ENCODE results near the gene IL17D.
"Not testable (repeated sequence)": the region's sequence is repeated elsewhere in the genome, so short reads cannot be mapped to it uniquely, and the experiment has no call there.

Gene IL17D

DNA sequence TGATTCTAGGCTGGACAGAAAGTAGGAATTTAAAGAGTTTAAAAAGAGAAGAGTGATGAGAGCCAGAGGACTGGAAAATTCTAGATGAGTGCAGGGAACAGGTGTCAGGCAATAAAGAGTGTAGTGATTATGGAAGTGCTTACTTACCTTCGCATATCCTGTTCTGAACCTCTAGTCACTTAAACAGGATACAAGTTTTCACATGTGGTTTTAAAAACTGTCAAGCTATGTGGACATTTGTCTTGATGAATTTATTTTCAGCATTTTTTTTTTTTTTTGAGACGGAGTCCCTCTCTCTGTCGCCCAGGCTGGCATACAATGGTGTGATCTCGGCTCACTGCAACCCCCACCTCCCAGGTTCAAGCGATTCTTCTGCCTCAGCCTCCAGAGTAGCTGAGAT is 34.3 kb upstream of the IL17D start:
- peak in 2 of 3 donors; percentile 35 to 54 for DNase-seq
- CTCF ChIA-PET: interaction anchor here (2.2 kb wide), 1 partner anchor 9 kb away, joined by 7 read pairs; no protein-coding TSS in a partner anchor
- 21% methylated on average over 4 of the region's 5 CpGs for WGBS (ENCODE audit: insufficient coverage)

GRCh38 chr13:20671789-20672188 is 31.7 kb upstream of the IL17D start:
- WGBS (ENCODE audit: insufficient coverage): 100% methylated on average over 1 of the region's 1 CpG
- ChIA-PET POLR2A (no interaction called here), CTCF (interaction anchor here (1.5 kb wide), 1 partner anchor 8 kb away, joined by 3 read pairs; no protein-coding TSS in a partner anchor)
- peaks cover 0 to 8% (median 2%) of the 10 kb centered on the region in 4 experiments for H3K36me3 ChIP-seq (ENCODE audit: control insufficient read depth in 4 of 4, insufficient read depth in 4 of 4, low read length in 3 of 4)
- DNase-seq: no peak
- peaks cover 3 to 28% (median 21%) of the 10 kb centered on the region in 4 experiments for H3K4me1 ChIP-seq (ENCODE audit: control extremely low read depth in 1 of 4, control insufficient read depth in 4 of 4, insufficient read depth in 4 of 4, low read length in 3 of 4)
- H3K27me3 ChIP-seq (replicated peaks in 2 of 5; ENCODE audit: control insufficient read depth in 4 of 5, insufficient read depth in 5 of 5, low read length in 4 of 5): no peaks in the 10 kb centered on the region
- no peak overlapping the region for H3K27ac ChIP-seq (ENCODE audit: insufficient read depth in 1 of 2, low read depth in 1 of 2, low read length in 2 of 2, poor library complexity in 1 of 2, severe bottlenecking in 2 of 2)
- no peaks in the 10 kb centered on the region for H3K9me3 ChIP-seq (ENCODE audit: control extremely low read depth in 1 of 5, control insufficient read depth in 4 of 5, insufficient read depth in 2 of 5, low read depth in 1 of 5, low read length in 4 of 5)
- no peak overlapping the region for H3K4me3 ChIP-seq (ENCODE audit: control insufficient read depth in 1 of 7, extremely low read depth in 1 of 7, insufficient read depth in 4 of 7, low read depth in 2 of 7, low read length in 6 of 7)

More for the DNA sequence above, 34.3 kb upstream of the IL17D start:
- H3K36me3 ChIP-seq (ENCODE audit: control insufficient read depth in 4 of 4, insufficient read depth in 4 of 4, low read length in 3 of 4): peaks cover 0 to 5% (median 0%) of the 10 kb centered on the region in 4 experiments
- no peaks in the 10 kb centered on the region for H3K27me3 ChIP-seq (replicated peaks in 2 of 5; ENCODE audit: control insufficient read depth in 4 of 5, insufficient read depth in 5 of 5, low read length in 4 of 5)
- H3K9me3 ChIP-seq (ENCODE audit: control extremely low read depth in 1 of 5, control insufficient read depth in 4 of 5, insufficient read depth in 2 of 5, low read depth in 1 of 5, low read length in 4 of 5): no peaks in the 10 kb centered on the region
- no peak overlapping the region for H3K4me3 ChIP-seq (ENCODE audit: control insufficient read depth in 1 of 7, extremely low read depth in 1 of 7, insufficient read depth in 4 of 7, low read depth in 2 of 7, low read length in 6 of 7)
- POLR2A ChIA-PET: no interaction called here
- H3K4me1 ChIP-seq (ENCODE audit: control extremely low read depth in 1 of 4, control insufficient read depth in 4 of 4, insufficient read depth in 4 of 4, low read length in 3 of 4): peaks cover 3 to 34% (median 21%) of the 10 kb centered on the region in 4 experiments
- H3K27ac ChIP-seq (ENCODE audit: insufficient read depth in 1 of 2, low read depth in 1 of 2, low read length in 2 of 2, poor library complexity in 1 of 2, severe bottlenecking in 2 of 2): no peak overlapping the region

GRCh38 chr13:20672772-20673171 is 30.7 kb upstream of the IL17D start:
- 89% methylated on average over 1 of the region's 2 CpGs for WGBS (ENCODE audit: insufficient coverage)
- H3K4me3 ChIP-seq (ENCODE audit: control insufficient read depth in 1 of 7, extremely low read depth in 1 of 7, insufficient read depth in 4 of 7, low read depth in 2 of 7, low read length in 6 of 7): no peak overlapping the region
- no peaks in the 10 kb centered on the region for H3K9me3 ChIP-seq (ENCODE audit: control extremely low read depth in 1 of 5, control insufficient read depth in 4 of 5, insufficient read depth in 2 of 5, low read depth in 1 of 5, low read length in 4 of 5)
- CTCF ChIA-PET: interaction anchor here (0.7 to 1.5 kb wide), 2 partner anchors 9 to 126 kb away, joined by 3 read pairs; no protein-coding TSS in a partner anchor
- H3K27ac ChIP-seq (ENCODE audit: insufficient read depth in 1 of 2, low read depth in 1 of 2, low read length in 2 of 2, poor library complexity in 1 of 2, severe bottlenecking in 2 of 2): no peak overlapping the region
- POLR2A ChIA-PET: no interaction called here
- peaks cover 0 to 8% (median 2%) of the 10 kb centered on the region in 4 experiments for H3K36me3 ChIP-seq (ENCODE audit: control insufficient read depth in 4 of 4, insufficient read depth in 4 of 4, low read length in 3 of 4)
- DNase-seq: no peak
- no peaks in the 10 kb centered on the region for H3K27me3 ChIP-seq (replicated peaks in 2 of 5; ENCODE audit: control insufficient read depth in 4 of 5, insufficient read depth in 5 of 5, low read length in 4 of 5)
- H3K4me1 ChIP-seq (ENCODE audit: control extremely low read depth in 1 of 4, control insufficient read depth in 4 of 4, insufficient read depth in 4 of 4, low read length in 3 of 4): peaks cover 0 to 19% (median 12%) of the 10 kb centered on the region in 4 experiments

DNA sequence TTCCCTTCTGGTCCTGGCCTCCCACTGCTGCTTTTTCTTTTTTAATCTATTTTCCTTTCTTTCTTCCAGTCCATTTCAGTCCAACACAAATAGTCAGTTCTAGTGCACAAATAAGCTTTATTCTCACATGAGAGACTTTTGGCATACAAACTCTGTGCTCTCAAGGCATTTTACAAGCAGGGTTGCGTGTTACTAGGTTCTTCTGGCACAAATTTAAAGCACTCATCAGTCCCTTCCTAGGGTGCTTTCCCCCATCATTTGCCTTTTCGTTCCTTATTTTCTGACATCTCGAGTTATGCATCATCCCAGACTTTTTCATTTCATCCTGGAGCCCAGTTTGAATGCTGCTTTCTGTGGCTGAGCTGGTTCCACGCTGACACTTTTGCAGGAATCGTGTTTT is 29.8 kb upstream of the IL17D start:
- no peaks in the 10 kb centered on the region for H3K27me3 ChIP-seq (replicated peaks in 2 of 5; ENCODE audit: control insufficient read depth in 4 of 5, insufficient read depth in 5 of 5, low read length in 4 of 5)
- peaks cover 0 to 8% (median 2%) of the 10 kb centered on the region in 4 experiments for H3K36me3 ChIP-seq (ENCODE audit: control insufficient read depth in 4 of 4, insufficient read depth in 4 of 4, low read length in 3 of 4)
- H3K9me3 ChIP-seq (ENCODE audit: control extremely low read depth in 1 of 5, control insufficient read depth in 4 of 5, insufficient read depth in 2 of 5, low read depth in 1 of 5, low read length in 4 of 5): no peaks in the 10 kb centered on the region
- H3K27ac ChIP-seq (ENCODE audit: insufficient read depth in 1 of 2, low read depth in 1 of 2, low read length in 2 of 2, poor library complexity in 1 of 2, severe bottlenecking in 2 of 2): no peak overlapping the region
- WGBS (ENCODE audit: insufficient coverage): 98% methylated on average over 4 of the region's 5 CpGs
- no peak overlapping the region for H3K4me3 ChIP-seq (ENCODE audit: control insufficient read depth in 1 of 7, extremely low read depth in 1 of 7, insufficient read depth in 4 of 7, low read depth in 2 of 7, low read length in 6 of 7)
- POLR2A ChIA-PET: no interaction called here
- CTCF ChIA-PET: no interaction called here
- no peak for DNase-seq
- peaks cover 0 to 11% (median 5%) of the 10 kb centered on the region in 4 experiments for H3K4me1 ChIP-seq (ENCODE audit: control extremely low read depth in 1 of 4, control insufficient read depth in 4 of 4, insufficient read depth in 4 of 4, low read length in 3 of 4)

- ChIA-PET CTCF (interaction anchor here (0.9 kb wide), 1 partner anchor 17 kb away, joined by 3 read pairs; no protein-coding TSS in a partner anchor), POLR2A (no interaction called here)
- H3K9me3 ChIP-seq (ENCODE audit: control extremely low read depth in 1 of 5, control insufficient read depth in 4 of 5, insufficient read depth in 2 of 5, low read depth in 1 of 5, low read length in 4 of 5): no peaks in the 10 kb centered on the region
- H3K4me3 ChIP-seq (ENCODE audit: control insufficient read depth in 1 of 7, extremely low read depth in 1 of 7, insufficient read depth in 4 of 7, low read depth in 2 of 7, low read length in 6 of 7): no peak overlapping the region
- peaks cover 0 to 8% (median 2%) of the 10 kb centered on the region in 4 experiments for H3K36me3 ChIP-seq (ENCODE audit: control insufficient read depth in 4 of 4, insufficient read depth in 4 of 4, low read length in 3 of 4)
- no peak for DNase-seq
- H3K27ac ChIP-seq (ENCODE audit: insufficient read depth in 1 of 2, low read depth in 1 of 2, low read length in 2 of 2, poor library complexity in 1 of 2, severe bottlenecking in 2 of 2): no peak overlapping the region
- no peaks in the 10 kb centered on the region for H3K27me3 ChIP-seq (replicated peaks in 2 of 5; ENCODE audit: control insufficient read depth in 4 of 5, insufficient read depth in 5 of 5, low read length in 4 of 5)
- 100% methylated on average over 1 of the region's 2 CpGs for WGBS (ENCODE audit: insufficient coverage)
- H3K4me1 ChIP-seq (ENCODE audit: control extremely low read depth in 1 of 4, control insufficient read depth in 4 of 4, insufficient read depth in 4 of 4, low read length in 3 of 4): no peaks in the 10 kb centered on the region
These were observed 27.3 kb upstream of the IL17D start for GRCh38 chr13:20676213-20676612.

DNA sequence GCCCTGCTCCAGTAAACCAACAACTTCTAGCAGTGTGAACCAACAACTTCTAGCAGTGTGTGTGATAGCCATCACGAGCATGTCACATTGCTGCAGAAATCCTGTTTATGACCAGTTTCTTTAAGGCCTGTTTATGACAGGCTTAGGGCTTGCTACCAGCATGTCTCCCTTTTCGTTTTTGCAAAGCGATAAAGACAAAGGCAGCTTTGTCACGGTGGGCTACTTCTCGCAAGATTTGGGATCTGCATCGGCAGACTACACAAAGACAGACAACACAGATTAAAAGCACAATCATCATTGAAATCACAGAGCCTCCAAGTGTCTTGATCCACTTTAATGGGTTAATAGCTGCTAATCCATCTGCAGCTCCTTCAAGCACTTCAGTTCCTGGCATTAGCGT is 24.9 kb upstream of the IL17D start:
- CTCF ChIA-PET: interaction anchor here (1.9 kb wide), 1 partner anchor 10 kb away, joined by 7 read pairs; no protein-coding TSS in a partner anchor
- H3K9me3 ChIP-seq (ENCODE audit: control extremely low read depth in 1 of 5, control insufficient read depth in 4 of 5, insufficient read depth in 2 of 5, low read depth in 1 of 5, low read length in 4 of 5); DNase-seq; H3K27me3 ChIP-seq (replicated peaks in 2 of 5; ENCODE audit: control insufficient read depth in 4 of 5, insufficient read depth in 5 of 5, low read length in 4 of 5); H3K4me1 ChIP-seq (ENCODE audit: control extremely low read depth in 1 of 4, control insufficient read depth in 4 of 4, insufficient read depth in 4 of 4, low read length in 3 of 4); H3K27ac ChIP-seq (ENCODE audit: insufficient read depth in 1 of 2, low read depth in 1 of 2, low read length in 2 of 2, poor library complexity in 1 of 2, severe bottlenecking in 2 of 2); H3K4me3 ChIP-seq (ENCODE audit: control insufficient read depth in 1 of 7, extremely low read depth in 1 of 7, insufficient read depth in 4 of 7, low read depth in 2 of 7, low read length in 6 of 7); H3K36me3 ChIP-seq (ENCODE audit: control insufficient read depth in 4 of 4, insufficient read depth in 4 of 4, low read length in 3 of 4): not testable (repeated sequence)
- 94% methylated on average over 5 of the region's 7 CpGs for WGBS (ENCODE audit: insufficient coverage)
- POLR2A ChIA-PET: interaction anchor here (0.7 kb wide), 1 partner anchor 155 kb away, joined by 3 read pairs; no protein-coding TSS in a partner anchor

DNA sequence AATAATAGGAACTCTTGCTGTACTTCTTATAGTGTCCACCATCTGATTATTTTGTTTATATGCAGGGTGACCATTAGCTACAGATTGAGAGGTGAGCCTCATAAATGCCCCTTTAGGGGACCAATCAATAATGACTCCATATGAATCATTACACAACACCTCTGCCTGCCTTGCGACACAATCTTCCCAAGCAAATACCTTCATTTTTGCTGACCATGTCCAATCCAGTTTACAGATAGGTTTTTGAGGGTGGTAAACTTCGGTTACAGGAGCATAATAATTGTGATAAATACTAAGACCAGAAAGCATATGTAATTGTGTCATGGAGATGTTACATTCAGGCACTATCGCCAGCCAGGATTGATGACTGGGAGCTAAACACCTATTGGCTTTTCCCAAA is 23.6 kb upstream of the IL17D start:
- Histone ChIP-seq H3K9me3 (ENCODE audit: control extremely low read depth in 1 of 5, control insufficient read depth in 4 of 5, insufficient read depth in 2 of 5, low read depth in 1 of 5, low read length in 4 of 5) (no peaks in the 10 kb centered on the region), H3K27me3 (replicated peaks in 2 of 5; ENCODE audit: control insufficient read depth in 4 of 5, insufficient read depth in 5 of 5, low read length in 4 of 5) (no peaks in the 10 kb centered on the region), H3K4me1 (ENCODE audit: control extremely low read depth in 1 of 4, control insufficient read depth in 4 of 4, insufficient read depth in 4 of 4, low read length in 3 of 4) (no peaks in the 10 kb centered on the region), H3K27ac (ENCODE audit: insufficient read depth in 1 of 2, low read depth in 1 of 2, low read length in 2 of 2, poor library complexity in 1 of 2, severe bottlenecking in 2 of 2) (no peak overlapping the region), H3K36me3 (ENCODE audit: control insufficient read depth in 4 of 4, insufficient read depth in 4 of 4, low read length in 3 of 4) (peaks cover 0 to 3% (median 1%) of the 10 kb centered on the region in 4 experiments), H3K4me3 (ENCODE audit: control insufficient read depth in 1 of 7, extremely low read depth in 1 of 7, insufficient read depth in 4 of 7, low read depth in 2 of 7, low read length in 6 of 7) (no peak overlapping the region)
- 100% methylated on average over 1 of the region's 3 CpGs for WGBS (ENCODE audit: insufficient coverage)
- POLR2A ChIA-PET: interaction anchor here (0.6 kb wide), 1 partner anchor 12 kb away, joined by 3 read pairs; no protein-coding TSS in a partner anchor
- DNase-seq: no peak
- CTCF ChIA-PET: no interaction called here
